ENCODE measurements around the gene FSIP1. TPM values are rescaled to one million over a fixed set of nuclear protein-coding genes. Genes with fewer than 3 reads are reported as not detected.

The FSIP1 gene
- total RNA-seq, 1 experiment from 2014 or later: 1.3 TPM

GRCh38 chr15:39699516-39700374, 82.9 kb downstream of the FSIP1 start:
- POLR2A ChIA-PET: no interaction called here

GRCh38 chr15:39698444-39699390, 83.9 kb downstream of the FSIP1 start:
- no peaks in the 10 kb centered on the region for H3K27me3 Mint-ChIP-seq (ENCODE audit: insufficient read depth, unreplicated experiment)
- no peaks in the 10 kb centered on the region for H3K36me3 Mint-ChIP-seq (ENCODE audit: insufficient read depth, unreplicated experiment)
- H3K27ac Mint-ChIP-seq (ENCODE audit: unreplicated experiment): peak overlapping the region; percentile 30
- H3K4me3 ChIP-seq (ENCODE audit: low read depth, low read length): no peak overlapping the region
- no peaks in the 10 kb centered on the region for H3K9me3 Mint-ChIP-seq (ENCODE audit: unreplicated experiment)
- BruUV-seq (replicated peaks): no TSS peak
- H3K9me3 ChIP-seq: no peaks in the 10 kb centered on the region
- ChIA-PET POLR2A (no interaction called here), CTCF (interaction anchor here (1.0 to 1.9 kb wide), 2 partner anchors 18 to 58 kb away, joined by 5 read pairs; no protein-coding TSS in a partner anchor)
- H3K4me1 ChIP-seq: peaks cover 73% of the 10 kb centered on the region
- H3K4me1 Mint-ChIP-seq (ENCODE audit: low read depth, unreplicated experiment): peaks cover 43% of the 10 kb centered on the region
- no peak overlapping the region for H3K4me3 Mint-ChIP-seq (ENCODE audit: unreplicated experiment)
- intact Hi-C loops (cut with micrococcal nuclease; ENCODE audit: unreplicated experiment): no loop called here
- TF ChIP-seq CTCF (IDR thresholded peaks at IDR 0.05; ENCODE audit: insufficient read depth in 1 of 2, low read depth in 1 of 2, low read length in 1 of 2, severe bottlenecking in 1 of 2, unreplicated experiment in 1 of 2): no peak
- H3K27me3 ChIP-seq (replicated peaks; ENCODE audit: control insufficient read depth, insufficient read depth, low read length): no peaks in the 10 kb centered on the region
- H3K36me3 ChIP-seq (ENCODE audit: control insufficient read depth, insufficient read depth, low read length): no peaks in the 10 kb centered on the region
- peak; percentile 58 to 75 for DNase-seq

More at GRCh38 chr15:39699516-39700374, 82.9 kb downstream of the FSIP1 start:
- CTCF ChIA-PET: interaction anchor here (1.9 kb wide), 1 partner anchor 57 kb away, joined by 5 read pairs; no protein-coding TSS in a partner anchor
- Mint-ChIP-seq H3K27ac (ENCODE audit: unreplicated experiment) (peak overlapping the region; percentile 30), H3K9me3 (ENCODE audit: unreplicated experiment) (no peaks in the 10 kb centered on the region), H3K4me3 (ENCODE audit: unreplicated experiment) (no peak overlapping the region), H3K27me3 (ENCODE audit: insufficient read depth, unreplicated experiment) (no peaks in the 10 kb centered on the region), H3K36me3 (ENCODE audit: insufficient read depth, unreplicated experiment) (no peaks in the 10 kb centered on the region), H3K4me1 (ENCODE audit: low read depth, unreplicated experiment) (peaks cover 46% of the 10 kb centered on the region)
- BruUV-seq (replicated peaks): no TSS peak
- intact Hi-C loops (cut with micrococcal nuclease; ENCODE audit: unreplicated experiment): no loop called here
- Histone ChIP-seq H3K4me3 (ENCODE audit: low read depth, low read length) (no peak overlapping the region), H3K27me3 (replicated peaks; ENCODE audit: control insufficient read depth, insufficient read depth, low read length) (no peaks in the 10 kb centered on the region), H3K36me3 (ENCODE audit: control insufficient read depth, insufficient read depth, low read length) (no peaks in the 10 kb centered on the region), H3K9me3 (no peaks in the 10 kb centered on the region), H3K4me1 (peaks cover 76% of the 10 kb centered on the region)
- DNase-seq: no peak
- TF ChIP-seq CTCF (IDR thresholded peaks at IDR 0.05; ENCODE audit: insufficient read depth in 1 of 2, low read depth in 1 of 2, low read length in 1 of 2, severe bottlenecking in 1 of 2, unreplicated experiment in 1 of 2): no peak

GRCh38 chr15:39697509-39697908, 85.1 kb downstream of the FSIP1 start:
- Mint-ChIP-seq H3K9me3 (ENCODE audit: unreplicated experiment) (no peaks in the 10 kb centered on the region), H3K27ac (ENCODE audit: unreplicated experiment) (peak overlapping the region; percentile 30), H3K36me3 (ENCODE audit: insufficient read depth, unreplicated experiment) (no peaks in the 10 kb centered on the region), H3K27me3 (ENCODE audit: insufficient read depth, unreplicated experiment) (no peaks in the 10 kb centered on the region), H3K4me1 (ENCODE audit: low read depth, unreplicated experiment) (peaks cover 54% of the 10 kb centered on the region), H3K4me3 (ENCODE audit: unreplicated experiment) (no peak overlapping the region)
- no TSS peak for BruUV-seq (replicated peaks)
- POLR2A ChIA-PET: no interaction called here
- DNase-seq: no peak
- H3K4me3 ChIP-seq (ENCODE audit: low read depth, low read length): no peak overlapping the region
- peaks cover 85% of the 10 kb centered on the region for H3K4me1 ChIP-seq
- TF ChIP-seq CTCF (IDR thresholded peaks at IDR 0.05; ENCODE audit: insufficient read depth in 1 of 2, low read depth in 1 of 2, low read length in 1 of 2, severe bottlenecking in 1 of 2, unreplicated experiment in 1 of 2): no peak
- H3K27me3 ChIP-seq (replicated peaks; ENCODE audit: control insufficient read depth, insufficient read depth, low read length): no peaks in the 10 kb centered on the region
- CTCF ChIA-PET: no interaction called here
- H3K36me3 ChIP-seq (ENCODE audit: control insufficient read depth, insufficient read depth, low read length): no peaks in the 10 kb centered on the region
- H3K9me3 ChIP-seq: no peaks in the 10 kb centered on the region
- intact Hi-C loops (cut with micrococcal nuclease; ENCODE audit: unreplicated experiment): no loop called here

Measured in Caco-2 (cell line).